ENCODE measurements around the gene CDC42BPG.

GRCh38 chr11:64853709-64854108, 9.3 kb upstream of the CDC42BPG start:
- TF ChIP-seq EZH2 (IDR thresholded peaks at IDR 0.05; ENCODE audit: borderline replicate concordance, control insufficient read depth, low read depth, low read length), result no peak
- TF ChIP-seq MAX (IDR thresholded peaks at IDR 0.05; ENCODE audit: low read depth, low read length), result no peak
